Measurements from ENCODE around the gene PLEKHA6. TPM values are rescaled to one million over a fixed set of nuclear protein-coding genes. Genes with fewer than 3 reads are reported as not detected.
A peak's percentile ranks its signal among the peaks of the same experiment; 100 is the strongest.

The PLEKHA6 gene
- total and polyA plus RNA-seq, 2 of the 8 experiments (the other 6 are each of a cell fraction or from before 2014, with no cell fraction given) = 4.8 to 20.2 TPM

GRCh38 chr1:204396015-204396583, 36.4 kb upstream of the PLEKHA6 start:
- Histone ChIP-seq H3K4ac (replicated peaks; ENCODE audit: insufficient read length, low read depth, low read length) (no peak overlapping the region), H4K20me1 (replicated peaks in 1 of 2; ENCODE audit: control insufficient read depth in 1 of 2, insufficient read depth in 2 of 2, low read length in 2 of 2) (no peaks in the 10 kb centered on the region), H2BK12ac (ENCODE audit: low read depth, low read length) (no peak overlapping the region), H3K18ac (ENCODE audit: extremely low read depth, low read length) (no peak overlapping the region), H4K5ac (ENCODE audit: insufficient read length, low read depth, low read length) (no peak overlapping the region), H3K56ac (replicated peaks; ENCODE audit: insufficient read length, low read depth, low read length) (no peak overlapping the region), H3K4me2 (ENCODE audit: insufficient read depth in 1 of 2, low read depth in 2 of 2, low read length in 2 of 2) (no peak overlapping the region), H4K91ac (replicated peaks; ENCODE audit: insufficient read length, low read length) (no peak overlapping the region), H3K23me2 (ENCODE audit: low read depth, low read length) (no peaks in the 10 kb centered on the region), H3K9me3 (ENCODE audit: insufficient read depth in 2 of 2, low read depth in 1 of 2, low read length in 1 of 2) (no peaks in the 10 kb centered on the region), H3K36me3 (ENCODE audit: control insufficient read depth in 2 of 4, insufficient read depth in 4 of 4, low read length in 3 of 4) (peaks cover 0 to 7% (median 6%) of the 10 kb centered on the region in 4 experiments; a peak in 4 of 8 replicates), H3K14ac (ENCODE audit: insufficient read length) (no peak overlapping the region), H3K9ac (replicated peaks in 1 of 4; ENCODE audit: extremely low read depth in 1 of 4, low read depth in 3 of 4, low read length in 3 of 4) (no peak overlapping the region), H3K4me3 (ENCODE audit: extremely low read depth in 1 of 4, insufficient read depth in 2 of 4, low read depth in 3 of 4, low read length in 4 of 4) (no peak overlapping the region), H3K4me1 (replicated peaks in 1 of 4; ENCODE audit: control insufficient read depth in 3 of 4, insufficient read depth in 4 of 4, low read length in 3 of 4) (no peaks in the 10 kb centered on the region), H3K79me1 (ENCODE audit: low read depth, low read length) (no peaks in the 10 kb centered on the region), H2BK20ac (ENCODE audit: low read length) (no peak overlapping the region), H2AFZ (ENCODE audit: low read length) (no peak overlapping the region), H2BK5ac (ENCODE audit: low read depth, low read length) (no peak overlapping the region), H3K79me2 (ENCODE audit: control insufficient read depth in 1 of 2, insufficient read depth in 2 of 2, low read length in 2 of 2) (no peaks in the 10 kb centered on the region), H3K27ac (ENCODE audit: low read depth, low read length) (no peak overlapping the region), H2AK5ac (ENCODE audit: low read depth, low read length) (no peak overlapping the region), H2BK120ac (replicated peaks; ENCODE audit: low read depth, low read length) (no peak overlapping the region), H2BK15ac (ENCODE audit: low read length) (no peak overlapping the region), H3K27me3 (replicated peaks in 1 of 4; ENCODE audit: control insufficient read depth in 3 of 4, extremely low read depth in 1 of 4, insufficient read depth in 3 of 4, low read length in 3 of 4) (no peaks in the 10 kb centered on the region), H3K23ac (ENCODE audit: insufficient read length) (no peak overlapping the region), H4K8ac (ENCODE audit: extremely low read depth, insufficient read depth, low read length) (no peak overlapping the region)
- FAIRE-seq = no peak
- ChIA-PET POLR2A (ENCODE audit: partially characterized antibody) (interaction anchor here (1.2 to 1.6 kb wide), 2 partner anchors 11 to 26 kb away, joined by 3 to 6 read pairs; no protein-coding TSS in a partner anchor), CTCF (ENCODE audit: partially characterized antibody) (interaction anchor here (1.1 to 2.7 kb wide), 3 partner anchors 33 to 234 kb away, joined by 4 to 9 read pairs (median 4); no protein-coding TSS in a partner anchor)
- 96% methylated on average over 3 of the region's 4 CpGs; no CpG with 5 or more reads in 1 of the 2 experiments for WGBS, 2 experiments (ENCODE audit: extremely low coverage in 1 of 2, insufficient coverage in 1 of 2, insufficient read length in 1 of 2, insufficient replicate concordance in 2 of 2, low coverage in 1 of 2, low lambda C conversion rate in 2 of 2, missing lambda C conversion rate in 1 of 2)
- peak in 1 of 2 experiments; percentile 33 for DNase-seq (ENCODE audit: low read depth in 1 of 2, low spot score in 2 of 2)
- no peak for TF ChIP-seq JUN (IDR thresholded peaks at IDR 0.05; ENCODE audit: low read depth, low read length)
- TF ChIP-seq CTCF (IDR thresholded peaks at IDR 0.05; ENCODE audit: control extremely low read depth in 1 of 3, insufficient read depth in 1 of 3, low read depth in 1 of 3, low read length in 3 of 3) = no peak
- no peak for TF ChIP-seq BCL11A (IDR thresholded peaks at IDR 0.05; ENCODE audit: low read depth in 2 of 2, low read length in 2 of 2)
- TF ChIP-seq JUND (IDR thresholded peaks at IDR 0.05; ENCODE audit: low read length) = no peak
- TF ChIP-seq SIN3A (conservative IDR thresholded peaks at IDR 0.05 in 1 of 2, IDR thresholded peaks at IDR 0.05 in 1 of 2; ENCODE audit: low read depth in 1 of 2, low read length in 2 of 2) = no peak
- no peak for TF ChIP-seq EP300 (IDR thresholded peaks at IDR 0.05; ENCODE audit: borderline replicate concordance in 1 of 2, low read depth in 2 of 2, low read length in 2 of 2)
- no peak for TF ChIP-seq ATF2 (IDR thresholded peaks at IDR 0.05; ENCODE audit: low read length)
- no peak for TF ChIP-seq FOSL1 (IDR thresholded peaks at IDR 0.05; ENCODE audit: insufficient read depth, low read depth, low read length)
